NT2/D1 (cell line): ENCODE results near the gene FOXO6.

Experiments
- SUZ12 ChIP-seq: IDR thresholded peaks from 2 replicates; pipeline ENCODE4 v1.6.1; 2011; ENCODE audit not compliant: insufficient read length, insufficient read depth; ENCODE audit errors: extremely low read depth
- ZNF274 ChIP-seq: IDR thresholded peaks from 2 replicates; pipeline ENCODE4 v1.6.1; 2011; ENCODE audit warnings: mild to moderate bottlenecking, low read depth, low read length

- no peak for TF ChIP-seq SUZ12
- TF ChIP-seq ZNF274: no peak
Measured at GRCh38 chr1:41382480-41383090, 21.4 kb downstream of the FOXO6 start.
